ENCODE results near the gene PTDSS2.

- TF ChIP-seq EZH2 (IDR thresholded peaks at IDR 0.05; ENCODE audit: insufficient read depth, low read length), result no peak
- no peak for TF ChIP-seq CTCF (IDR thresholded peaks at IDR 0.05; ENCODE audit: insufficient read depth, low read depth, low read length)
Measured at GRCh38 chr11:532527-532985, 82.5 kb downstream of the PTDSS2 start.

Data from astrocyte (in vitro differentiated cells and primary cell).